Measurements from ENCODE around the gene PLEKHH2.

- peak; percentile 63 to 78 (median 70) for TF ChIP-seq CTCF (IDR thresholded peaks at IDR 0.05)
- TF ChIP-seq POLR2A (IDR thresholded peaks at IDR 0.05), result no peak
Measured at GRCh38 chr2:43611987-43612894, 24.8 kb upstream of the PLEKHH2 start.

Data from adrenal gland (tissue), 5 donors.